WTC11 (cell line): Measurements from ENCODE around the gene MROH2B. TPM values are rescaled to one million over a fixed set of nuclear protein-coding genes. Genes with fewer than 3 reads are reported as not detected.

Experiments
- ATAC-seq: fragments of 200-7000 bp; cut with Tn5 transposase; 2 replicates; pipeline ENCODE4 v1.10.0; 2021; ENCODE audit warnings: mild to moderate bottlenecking, moderate library complexity
- CTCF ChIA-PET: fragments of 300-600 bp; sonication (Branson Sonifier 250); formaldehyde crosslinking; loops from one replicate; lab custom pipeline; 2021; ENCODE audit warnings: antibody characterized with exemption; lab: Charles Lee
- POLR2A ChIA-PET: fragments of 350-600 bp; sonication (Branson Sonifier 250); formaldehyde crosslinking; loops from one replicate; lab custom pipeline; 2021; ENCODE audit warnings: antibody characterized with exemption; lab: Charles Lee
- DNase-seq: peaks from one replicate; pipeline ENCODE4 v3.0.0; 2021; ENCODE audit warnings: low spot score
- H3K27ac Mint-ChIP-seq: 2 replicates; pipeline ENCODE4 v1.8.0; 2021; ENCODE audit warnings: mixed read lengths
- H3K27me3 Mint-ChIP-seq: 2 replicates; pipeline ENCODE4 v1.8.0; 2021; ENCODE audit warnings: low read depth, mild to moderate bottlenecking, moderate library complexity, mixed read lengths
- H3K36me3 Mint-ChIP-seq: 2 replicates; pipeline ENCODE4 v1.8.0; 2021; ENCODE audit warnings: mixed read lengths
- H3K4me1 Mint-ChIP-seq: 2 replicates; pipeline ENCODE4 v1.8.0; 2022; ENCODE audit warnings: mixed read lengths
- H3K4me3 Mint-ChIP-seq: 2 replicates; pipeline ENCODE4 v1.8.0; 2021; ENCODE audit warnings: mild to moderate bottlenecking, moderate library complexity, mixed read lengths
- H3K9me3 Mint-ChIP-seq: 2 replicates; pipeline ENCODE4 v1.8.0; 2021; ENCODE audit warnings: mixed read lengths
- AFF4 ChIP-seq: sonication (generic); formaldehyde crosslinking; IDR thresholded peaks from 2 replicates; pipeline ENCODE4 v1.8.1; 2023; ENCODE audit warnings: mild to moderate bottlenecking, missing genetic modification reagents, borderline replicate concordance
- CDX4 ChIP-seq: fragments of 250-450 bp; sonication (Bioruptor Pico); IDR thresholded peaks from 2 replicates; pipeline ENCODE4 v1.9.0; 2021; ENCODE audit warnings: moderate library complexity, mild to moderate bottlenecking, inconsistent platforms, borderline replicate concordance
- CREB1 ChIP-seq: sonication (generic); formaldehyde crosslinking; IDR thresholded peaks from 2 replicates; pipeline ENCODE4 v1.8.0; 2023; ENCODE audit warnings: mild to moderate bottlenecking, missing genetic modification reagents
- E2F1 ChIP-seq: sonication (generic); formaldehyde crosslinking; IDR thresholded peaks from 2 replicates; pipeline ENCODE4 v1.8.0; 2022; ENCODE audit warnings: mild to moderate bottlenecking, missing genetic modification reagents
- ELF4 ChIP-seq: sonication (generic); formaldehyde crosslinking; IDR thresholded peaks from 2 replicates; pipeline ENCODE4 v1.8.1; 2022; ENCODE audit warnings: low read depth, mild to moderate bottlenecking, moderate library complexity, missing genetic modification reagents
- EMX1 ChIP-seq: fragments of 250-450 bp; sonication (Bioruptor Pico); IDR thresholded peaks from 2 replicates; pipeline ENCODE4 v1.8.0; 2021; ENCODE audit warnings: mild to moderate bottlenecking
- ESRRA ChIP-seq: sonication (generic); formaldehyde crosslinking; IDR thresholded peaks from 2 replicates; pipeline ENCODE4 v1.8.1; 2022; ENCODE audit warnings: mild to moderate bottlenecking, missing genetic modification reagents, borderline replicate concordance
- FOXJ3 ChIP-seq: sonication (generic); formaldehyde crosslinking; IDR thresholded peaks from 2 replicates; pipeline ENCODE4 v1.9.0; 2021; ENCODE audit warnings: missing genetic modification reagents, mild to moderate bottlenecking, borderline replicate concordance
- FOXP1 ChIP-seq: sonication (generic); formaldehyde crosslinking; IDR thresholded peaks from 2 replicates; pipeline ENCODE4 v1.8.0; 2022; ENCODE audit warnings: missing genetic modification reagents, mild to moderate bottlenecking, moderate library complexity, borderline replicate concordance
- GTF2I ChIP-seq: fragments of 250-450 bp; sonication (Bioruptor Pico); conservative IDR thresholded peaks from 2 replicates; pipeline ENCODE4 v1.4.0; 2021; ENCODE audit warnings: mild to moderate bottlenecking
- HMGA2 ChIP-seq: fragments of 250-450 bp; sonication (Bioruptor Pico); IDR thresholded peaks from 2 replicates; pipeline ENCODE4 v1.4.0; 2021; ENCODE audit warnings: mild to moderate bottlenecking, moderate library complexity
- MLX ChIP-seq: sonication (generic); formaldehyde crosslinking; IDR thresholded peaks from 2 replicates; pipeline ENCODE4 v1.8.1; 2023; ENCODE audit warnings: mild to moderate bottlenecking, missing genetic modification reagents, moderate library complexity
- MYBL2 ChIP-seq: sonication (generic); formaldehyde crosslinking; IDR thresholded peaks from 2 replicates; pipeline ENCODE4 v1.8.1; 2023; ENCODE audit warnings: mild to moderate bottlenecking, moderate library complexity, missing genetic modification reagents
- OVOL2 ChIP-seq: fragments of 250-450 bp; sonication (Bioruptor Pico); IDR thresholded peaks from 2 replicates; pipeline ENCODE4 v1.9.0; 2021; ENCODE audit warnings: mild to moderate bottlenecking, borderline replicate concordance
- PREB ChIP-seq: sonication (generic); formaldehyde crosslinking; IDR thresholded peaks from 2 replicates; pipeline ENCODE4 v1.8.1; 2022; ENCODE audit warnings: mild to moderate bottlenecking, missing genetic modification reagents, moderate library complexity, borderline replicate concordance
- RORB ChIP-seq: fragments of 250-450 bp; sonication (Bioruptor Pico); IDR thresholded peaks from 2 replicates; pipeline ENCODE4 v1.9.0; 2021; ENCODE audit warnings: mild to moderate bottlenecking
- SOX15 ChIP-seq: fragments of 250-450 bp; sonication (Bioruptor Pico); IDR thresholded peaks from 2 replicates; pipeline ENCODE4 v1.9.0; 2021; ENCODE audit warnings: mild to moderate bottlenecking
- TP53 ChIP-seq: sonication (generic); formaldehyde crosslinking; IDR thresholded peaks from 2 replicates; pipeline ENCODE4 v1.8.1; 2023; ENCODE audit warnings: mild to moderate bottlenecking, missing genetic modification reagents
- ZBTB43 ChIP-seq: sonication (generic); formaldehyde crosslinking; IDR thresholded peaks from 2 replicates; pipeline ENCODE4 v1.8.1; 2023; ENCODE audit warnings: mild to moderate bottlenecking, missing genetic modification reagents
- ZNF232 ChIP-seq: sonication (generic); formaldehyde crosslinking; IDR thresholded peaks from 2 replicates; pipeline ENCODE4 v1.8.0; 2022; ENCODE audit warnings: mild to moderate bottlenecking, missing genetic modification reagents
- ZNF423 ChIP-seq: fragments of 250-450 bp; sonication (Bioruptor Pico); IDR thresholded peaks from 2 replicates; pipeline ENCODE4 v2.1.2; 2022; ENCODE audit warnings: mild to moderate bottlenecking, moderate library complexity
- ZNF425 ChIP-seq: fragments of 250-450 bp; sonication (Bioruptor Pico); conservative IDR thresholded peaks from 2 replicates; pipeline ENCODE4 v1.9.0; 2021; ENCODE audit warnings: mild to moderate bottlenecking
- total RNA-seq: library from RNA; stranded (reverse); gene quantifications from 3 replicates; pipeline ENCODE4 v1.2.3, GENCODE V29; 2021

MROH2B gene
- total RNA-seq, 1 experiment from 2014 or later, result not detected

GRCh38 chr5:41009232-41009631, 61.9 kb downstream of the MROH2B start:
- Mint-ChIP-seq H3K27me3 (no peaks in the 10 kb centered on the region), H3K9me3 (peaks cover 5% of the 10 kb centered on the region), H3K4me1 (no peaks in the 10 kb centered on the region), H3K36me3 (no peaks in the 10 kb centered on the region), H3K4me3 (no peak overlapping the region), H3K27ac (no peak overlapping the region)
- CTCF ChIA-PET, result no interaction called here
- no peak for ATAC-seq
- POLR2A ChIA-PET, result no interaction called here
- DNase-seq, result no peak
- TF ChIP-seq FOXP1 (CRISPR knock-in tag) (no peak), E2F1 (CRISPR knock-in tag) (no peak), ZNF232 (CRISPR knock-in tag) (no peak), ZBTB43 (CRISPR knock-in tag) (no peak), RORB (CRISPR knock-in tag) (no peak), ELF4 (CRISPR knock-in tag) (no peak), ZNF425 (CRISPR knock-in tag) (no peak), SOX15 (CRISPR knock-in tag) (no peak), HMGA2 (CRISPR knock-in tag) (no peak), CDX4 (CRISPR knock-in tag) (no peak), GTF2I (no peak), MYBL2 (CRISPR knock-in tag) (no peak), PREB (CRISPR knock-in tag) (no peak), EMX1 (no peak), OVOL2 (CRISPR knock-in tag) (no peak), MLX (no peak)

GRCh38 chr5:41004931-41005330, 66.2 kb downstream of the MROH2B start:
- H3K27ac Mint-ChIP-seq, result no peak overlapping the region
- H3K27me3 Mint-ChIP-seq, result no peaks in the 10 kb centered on the region; the same call in 1 of the 2 replicates
- no peaks in the 10 kb centered on the region for H3K36me3 Mint-ChIP-seq
- CTCF ChIA-PET, result no interaction called here
- H3K4me1 Mint-ChIP-seq, result no peaks in the 10 kb centered on the region
- peaks cover 5% of the 10 kb centered on the region for H3K9me3 Mint-ChIP-seq
- ATAC-seq (no peak), DNase-seq (no peak)
- no peak for TF ChIP-seq ZNF423 (CRISPR knock-in tag)
- no peak for TF ChIP-seq FOXJ3 (CRISPR knock-in tag)
- TF ChIP-seq AFF4, result no peak
- TF ChIP-seq TP53 (CRISPR knock-in tag), result no peak
- TF ChIP-seq CREB1 (CRISPR knock-in tag), result no peak
- no peak for TF ChIP-seq ESRRA (CRISPR knock-in tag)
- H3K4me3 Mint-ChIP-seq, result no peak overlapping the region
- POLR2A ChIA-PET, result no interaction called here
